Fibroblast of skin of scalp (primary cell): ENCODE results near the gene KLHL29.
A peak's percentile ranks its signal among the peaks of the same experiment; 100 is the strongest.

Experiments used
- DNase-seq: peaks from one replicate; pipeline ENCODE4 v3.0.0-alpha.2; 2013

Gene KLHL29

DNA sequence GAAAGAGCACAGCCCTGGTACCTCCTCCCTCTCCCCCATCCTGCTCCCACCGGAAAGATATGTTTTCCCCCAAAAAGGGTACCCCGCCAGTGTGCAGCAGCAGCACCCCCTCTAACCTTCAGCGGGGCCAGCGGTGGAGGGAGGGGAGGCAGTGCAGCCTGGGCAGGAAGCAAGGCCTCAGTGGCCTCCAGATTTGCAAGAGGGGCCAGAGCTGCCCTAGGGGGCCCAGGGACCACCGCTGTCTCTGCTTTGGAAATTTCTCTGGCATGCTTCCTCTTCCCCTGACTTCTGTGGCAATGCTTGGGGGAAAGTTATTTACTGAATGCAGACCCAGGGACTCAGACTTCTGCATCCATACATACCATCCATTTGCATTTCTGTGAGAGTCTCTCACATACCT is 111.5 kb downstream of the KLHL29 start:
- DNase-seq = no peak

DNA sequence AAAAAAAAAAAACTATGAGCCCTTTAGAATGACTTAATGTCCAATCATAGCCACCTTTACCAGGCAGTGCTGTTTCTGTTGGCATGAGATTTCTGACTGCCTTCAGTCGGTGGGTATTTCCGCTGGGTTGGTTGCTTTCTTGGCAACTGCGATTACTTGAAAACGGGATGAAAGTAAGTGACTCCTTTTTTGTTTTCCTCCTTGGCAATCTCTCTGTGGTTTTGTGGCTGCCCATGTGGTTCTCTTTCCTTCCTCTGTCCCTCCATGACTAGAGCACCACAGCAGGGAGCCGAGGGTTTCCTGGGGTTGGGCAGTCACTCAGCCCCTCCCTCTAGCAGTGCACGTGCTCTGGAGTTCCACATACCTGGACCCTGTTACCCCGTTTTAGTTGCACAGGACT is 112.1 kb downstream of the KLHL29 start:
- peak; percentile 60 for DNase-seq

DNA sequence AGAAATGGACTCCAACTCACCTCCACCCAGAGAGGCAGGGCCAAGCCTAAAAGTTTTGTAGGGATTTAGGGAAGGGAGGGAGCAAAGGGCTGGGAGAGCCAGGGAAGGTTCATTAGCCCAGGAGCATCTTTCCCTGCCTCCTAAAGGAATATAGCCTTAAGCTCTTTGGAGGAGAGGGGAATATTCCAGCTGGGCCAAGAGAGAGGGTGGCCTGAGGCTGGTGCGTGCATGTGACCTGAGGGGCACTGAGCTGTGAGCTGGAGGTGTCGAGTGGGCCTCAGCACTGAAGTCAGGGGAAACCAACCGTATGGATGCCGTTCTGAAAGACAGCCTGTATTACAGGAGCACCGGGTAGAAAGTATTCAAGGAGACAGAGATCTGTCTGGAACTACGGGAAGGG is 112.6 kb downstream of the KLHL29 start:
- DNase-seq = no peak

DNA sequence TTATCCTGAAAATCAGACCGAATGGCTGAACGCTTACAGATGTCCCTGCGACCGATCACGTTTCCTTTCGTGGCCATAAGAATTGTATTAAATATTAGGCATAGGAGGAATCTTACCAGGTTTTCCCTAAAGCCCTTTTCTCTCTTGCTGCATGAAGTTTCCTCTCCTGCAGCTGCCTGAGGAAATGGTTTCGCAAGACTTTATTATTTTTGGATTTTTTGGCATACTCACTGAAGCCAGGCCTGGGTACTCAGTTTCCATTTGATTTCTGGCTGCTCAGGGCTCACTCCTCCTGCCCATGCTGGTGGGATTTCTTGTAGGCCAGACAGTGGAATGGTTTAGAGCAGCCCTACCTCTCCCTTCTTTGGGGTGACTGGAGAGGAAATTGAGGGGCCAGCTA is 114.0 kb downstream of the KLHL29 start:
- DNase-seq = peak; percentile 18

DNA sequence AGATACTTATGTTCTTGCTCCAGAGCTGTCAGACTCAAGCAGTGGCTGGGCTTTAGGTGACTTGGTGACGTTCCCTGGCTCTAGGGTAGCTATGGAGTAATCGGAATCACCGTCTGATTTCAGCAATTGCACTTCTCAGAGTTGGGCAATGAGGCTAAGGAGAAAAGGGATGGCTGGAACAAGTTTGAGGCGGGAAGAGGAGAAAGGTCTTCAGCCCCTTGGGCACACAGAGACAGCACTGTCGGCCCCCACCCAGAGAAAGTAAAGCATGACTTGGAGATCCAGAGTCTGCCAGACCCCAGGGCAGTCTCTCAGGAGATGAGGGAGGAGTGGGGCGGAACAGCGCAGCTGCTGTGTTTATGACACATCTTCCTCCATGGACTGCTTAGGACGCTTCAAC is 114.5 kb downstream of the KLHL29 start:
- no peak for DNase-seq

DNA sequence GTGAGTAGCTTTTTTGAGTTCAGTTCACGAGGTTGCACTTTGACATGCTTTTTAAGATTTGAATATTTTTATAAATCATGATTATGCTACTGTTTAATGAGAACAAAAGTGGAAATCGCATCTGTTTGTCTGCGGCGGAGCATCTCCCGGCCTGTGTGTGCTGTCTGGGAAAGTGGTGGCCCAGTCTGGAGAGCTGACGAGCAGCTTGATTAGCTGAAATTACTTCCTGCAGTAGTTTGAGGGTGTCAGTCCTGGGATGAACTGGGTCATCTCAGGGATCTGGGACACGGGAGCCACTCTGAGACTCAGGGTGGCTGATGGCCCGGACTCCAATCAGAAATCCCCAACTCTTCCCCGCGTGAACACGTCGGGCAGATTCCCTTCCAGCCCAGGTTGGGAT is 115.9 kb downstream of the KLHL29 start:
- DNase-seq = no peak

DNA sequence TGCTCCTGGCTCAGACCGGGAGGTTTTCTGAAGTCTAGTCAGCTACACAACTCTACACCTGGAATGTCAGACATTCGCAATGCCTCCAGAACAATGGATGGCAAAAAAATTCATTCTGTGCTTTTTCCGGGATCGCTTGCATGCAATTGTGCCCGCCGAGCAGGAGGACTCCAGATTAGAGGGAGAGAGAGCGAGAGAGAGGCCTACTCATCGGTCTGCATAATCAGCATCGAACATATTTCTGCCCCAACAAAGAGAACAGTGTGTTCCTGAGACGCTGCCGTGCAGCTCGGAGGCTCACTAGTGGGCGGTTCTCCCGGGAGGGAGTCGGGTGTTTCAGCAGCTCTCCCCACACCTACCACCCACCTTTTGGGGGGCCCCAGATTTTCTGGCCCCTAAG is 117.1 kb downstream of the KLHL29 start:
- no peak for DNase-seq

DNA sequence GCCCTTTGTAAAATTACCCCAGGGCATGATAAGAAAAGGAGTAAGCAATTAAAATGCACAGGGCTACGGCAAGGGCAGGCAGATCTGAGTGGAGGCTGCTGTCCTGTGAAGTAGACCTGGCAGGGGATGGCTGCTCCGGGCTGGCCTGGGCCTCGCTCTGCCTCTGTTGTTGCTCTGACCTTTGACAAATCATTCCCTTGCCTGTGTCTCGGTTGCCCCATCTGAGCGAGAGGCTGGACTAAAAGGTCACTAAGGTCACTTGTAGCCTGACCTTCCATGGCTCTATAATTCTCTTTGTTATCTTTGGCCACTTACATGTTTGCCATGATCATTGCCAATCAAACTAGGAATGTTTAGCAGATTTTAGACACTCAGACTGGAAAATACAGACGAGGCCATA is 118.1 kb downstream of the KLHL29 start:
- DNase-seq = no peak

DNA sequence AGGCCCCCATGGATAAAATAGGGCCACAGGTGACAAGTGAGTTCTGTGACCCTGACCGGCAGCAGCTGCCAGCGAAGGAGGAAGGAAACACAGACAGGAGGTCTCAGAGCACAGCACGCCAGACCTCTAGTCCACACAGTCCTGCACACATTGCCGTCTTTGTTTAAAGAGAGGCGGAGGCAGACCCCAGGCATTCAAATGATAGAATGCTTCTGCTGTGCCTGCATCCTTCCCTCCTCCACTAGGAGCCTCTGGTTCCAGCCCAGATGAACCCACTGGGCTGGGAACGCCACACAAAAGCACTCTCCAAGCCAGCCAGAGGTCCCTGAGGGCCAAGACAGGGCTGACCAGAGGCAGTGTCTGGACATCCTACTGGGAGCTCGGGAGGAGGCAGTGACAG is 118.7 kb downstream of the KLHL29 start:
- DNase-seq = no peak

DNA sequence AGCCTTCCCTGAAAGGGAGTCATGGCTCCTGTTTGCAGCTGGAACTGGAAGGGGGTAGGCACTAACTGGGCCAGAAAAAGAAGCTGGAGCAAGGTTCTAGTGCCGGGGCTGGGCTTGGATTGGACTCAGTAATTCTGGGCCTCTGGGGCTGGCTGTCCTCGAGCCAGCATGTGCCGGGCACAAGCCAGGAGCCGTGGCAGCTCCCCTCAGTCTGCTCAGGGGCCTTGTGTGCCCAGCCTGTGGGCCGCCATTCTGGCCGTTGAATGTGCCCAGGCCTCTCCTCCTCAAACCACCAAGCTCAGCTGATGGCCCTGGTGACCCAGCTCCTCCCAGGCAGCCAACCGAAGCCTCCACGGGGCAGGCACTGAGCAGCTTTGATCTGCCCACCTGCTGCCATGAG is 119.6 kb downstream of the KLHL29 start:
- no peak for DNase-seq

DNA sequence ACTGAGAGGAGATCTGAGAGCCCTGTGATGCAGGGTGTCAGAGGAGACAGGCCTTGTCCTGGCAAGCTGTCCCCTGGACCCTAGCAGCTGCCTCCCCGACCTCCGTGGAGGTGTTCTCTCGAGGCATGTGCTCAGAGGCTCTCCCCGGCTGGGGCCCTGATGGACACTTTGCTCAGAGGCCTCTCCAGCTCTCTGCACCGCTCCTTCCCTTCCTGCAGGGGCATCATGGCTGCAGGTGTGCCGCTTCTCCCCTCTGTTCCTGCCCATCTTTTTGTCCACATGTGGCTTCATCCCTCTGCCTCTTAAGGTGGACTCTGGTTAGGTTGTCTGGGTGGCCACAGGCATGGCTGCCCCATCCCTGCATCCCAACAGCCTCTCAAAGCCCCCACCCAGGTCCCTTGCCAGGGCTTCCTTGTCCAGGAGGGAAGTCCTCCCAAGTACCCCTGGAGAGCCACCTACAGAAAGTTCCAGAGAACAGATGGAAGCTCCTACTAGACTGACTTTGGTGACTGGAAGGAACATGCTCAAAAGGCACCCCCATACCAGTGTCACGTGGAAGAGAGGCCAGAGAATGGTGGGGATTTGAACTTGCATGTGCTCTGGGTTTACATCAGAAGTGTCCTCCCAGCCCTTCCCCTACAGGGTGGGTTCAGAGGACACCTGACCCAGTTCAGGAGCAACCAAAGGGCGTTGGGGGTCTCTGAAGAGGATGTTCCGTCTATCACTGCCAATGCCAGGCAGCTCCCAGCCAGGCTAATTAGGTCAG is 120.4 kb downstream of the KLHL29 start:
- no peak for DNase-seq

DNA sequence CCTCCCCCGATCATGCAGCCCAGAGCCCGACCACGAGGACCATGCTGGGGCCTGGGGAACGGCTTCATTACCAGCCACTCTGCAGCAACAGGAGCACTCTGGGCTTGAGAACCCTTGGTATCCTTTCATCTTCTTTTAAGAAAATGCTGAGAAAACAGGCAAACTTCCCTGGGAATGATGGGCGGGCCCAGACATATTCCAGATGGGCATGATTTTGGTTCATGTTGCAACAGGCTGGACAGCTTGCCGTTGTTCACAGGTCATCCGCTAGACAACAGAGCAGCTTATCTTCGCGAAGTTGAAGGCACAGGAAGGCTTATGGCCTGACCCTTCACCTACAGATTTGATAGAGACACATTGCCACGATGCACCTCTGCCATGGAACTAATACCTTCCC is 121.0 kb downstream of the KLHL29 start:
- no peak for DNase-seq

DNA sequence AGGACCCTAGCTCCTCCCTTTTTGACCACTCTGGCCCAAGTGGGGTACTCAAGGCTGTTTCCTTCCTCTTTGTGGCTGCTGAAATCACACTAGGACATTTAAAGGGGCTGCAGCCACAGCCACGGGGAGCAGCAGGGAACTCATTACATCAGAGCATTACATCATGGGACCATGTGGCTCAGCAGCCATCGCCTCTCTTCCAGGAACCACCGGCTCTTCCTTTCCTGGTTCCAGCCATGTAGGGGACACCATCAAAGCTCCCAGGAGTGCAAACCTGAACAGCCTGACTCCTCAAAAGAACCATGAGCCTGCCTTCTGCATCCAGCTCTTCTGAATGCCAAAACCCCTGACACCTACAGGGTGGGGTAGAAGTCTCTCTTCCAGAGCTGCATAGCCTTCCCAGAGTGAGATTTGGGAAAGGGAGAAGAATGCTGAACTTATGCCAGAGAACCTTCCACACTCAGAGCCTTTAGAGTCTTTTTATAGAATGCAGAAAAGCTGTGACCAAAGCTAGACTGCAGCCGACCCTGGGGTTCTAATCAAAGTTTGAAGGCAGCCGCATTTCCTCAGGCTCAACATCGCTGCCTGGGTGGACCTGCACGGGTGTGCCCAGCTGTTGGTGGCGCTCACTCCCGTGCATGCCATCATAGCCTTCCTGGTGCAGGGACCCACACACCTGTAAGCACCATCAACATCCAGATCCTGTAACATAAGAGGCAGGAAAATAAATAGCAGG is 121.7 kb downstream of the KLHL29 start:
- DNase-seq = no peak

DNA sequence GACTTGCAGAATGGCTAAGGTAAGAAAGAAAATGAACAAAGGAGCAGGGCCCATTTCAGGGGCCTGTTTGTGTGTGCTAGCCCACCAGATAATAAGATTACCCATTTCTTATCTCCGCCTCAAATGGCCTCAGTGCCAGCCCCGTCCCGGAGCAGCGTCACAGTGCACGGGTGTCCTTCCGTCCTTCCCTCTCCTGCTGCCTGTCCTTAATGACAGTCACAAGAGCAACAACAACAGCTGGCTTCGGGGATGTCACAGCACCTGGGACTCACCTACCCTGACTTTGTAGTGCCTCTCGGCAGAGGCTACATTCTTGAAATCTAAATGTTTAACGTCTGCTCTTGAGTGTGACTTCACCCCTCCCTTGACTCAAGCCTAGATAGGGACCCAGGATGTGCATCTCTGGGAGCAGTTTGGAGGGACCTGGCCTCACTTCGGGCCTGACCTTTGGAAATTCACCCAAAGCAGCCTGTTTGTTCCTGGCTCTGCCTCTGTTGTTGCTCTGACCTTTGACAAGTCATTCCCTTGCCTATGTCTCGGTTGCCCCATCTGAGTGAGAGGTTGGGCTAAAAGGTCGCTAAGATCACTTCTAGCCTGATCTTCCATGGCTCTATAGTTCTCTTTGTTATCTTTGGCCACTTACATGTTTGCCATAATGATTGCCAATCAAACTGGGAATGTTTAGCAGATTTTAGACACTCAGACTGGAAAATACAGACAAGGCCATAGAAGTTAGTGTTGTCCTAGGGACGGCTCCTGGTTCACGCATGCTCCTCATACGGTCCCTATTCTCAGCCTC is 122.5 kb downstream of the KLHL29 start:
- no peak for DNase-seq

DNA sequence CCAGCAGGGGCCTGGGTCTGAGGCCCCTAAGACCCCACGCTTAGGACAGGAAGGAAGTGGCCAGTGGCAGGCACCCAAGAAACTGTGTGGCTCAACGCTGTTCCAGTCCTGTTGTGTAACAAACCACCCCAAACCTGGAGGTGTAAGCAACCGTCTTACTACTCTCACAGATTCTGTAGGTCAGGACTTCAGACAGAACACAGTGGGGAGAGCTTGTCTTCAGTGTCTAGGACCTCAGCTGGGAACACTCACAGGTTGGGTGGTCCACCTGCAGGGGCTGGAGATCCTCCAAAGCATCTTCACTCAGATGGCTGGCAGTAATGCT is 123.0 kb downstream of the KLHL29 start:
- DNase-seq = no peak

DNA sequence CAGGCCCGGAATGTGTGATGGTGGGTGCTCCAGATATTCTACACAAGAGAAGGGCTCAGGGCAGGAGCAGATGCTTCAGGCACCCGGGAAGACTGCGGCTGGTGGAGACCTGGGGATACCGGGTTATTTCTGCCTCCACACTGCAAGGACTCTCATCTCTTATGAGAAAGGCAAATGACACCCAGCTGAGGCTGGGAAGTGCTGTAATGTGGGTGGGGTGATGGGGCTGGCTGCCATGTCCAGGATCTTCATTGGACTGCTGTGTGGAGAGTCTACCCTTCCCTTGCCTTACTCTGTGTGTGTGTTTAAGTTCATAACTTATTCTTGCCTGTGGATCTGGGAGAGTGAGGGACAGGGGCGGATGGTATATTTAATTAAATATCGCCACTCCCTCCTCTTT is 124.1 kb downstream of the KLHL29 start:
- no peak for DNase-seq

DNA sequence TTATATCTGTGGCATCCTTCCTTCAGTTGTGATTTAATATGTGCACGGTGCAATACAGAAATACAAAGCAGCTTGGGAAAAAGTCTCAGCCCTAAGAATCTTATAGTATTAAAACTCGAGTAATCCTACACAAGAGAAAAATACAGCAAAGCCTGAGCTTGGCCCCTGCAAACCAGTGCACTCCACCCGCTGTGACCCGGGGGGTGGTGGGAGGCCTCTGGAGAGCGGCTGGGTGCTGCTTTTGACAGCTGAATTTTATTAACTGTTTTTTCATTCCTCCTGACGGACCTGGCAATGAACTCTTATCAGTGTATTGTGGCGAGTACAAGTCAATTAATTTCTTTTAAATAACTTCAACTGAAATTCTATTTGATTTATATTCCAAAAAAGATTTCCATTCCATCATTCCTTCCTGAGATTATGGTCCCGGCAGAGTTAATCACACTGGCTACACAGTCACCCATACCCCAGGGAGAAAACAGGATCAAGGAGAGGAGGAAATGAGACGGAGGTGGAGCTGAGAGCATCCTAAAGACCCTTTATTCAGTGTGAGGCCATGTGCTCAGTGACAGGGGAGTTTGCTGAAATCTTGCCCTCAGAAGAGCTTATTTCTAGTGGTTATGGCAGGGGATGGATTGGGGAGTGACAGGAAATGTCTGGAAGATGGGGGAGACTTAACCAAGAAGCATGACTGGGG is 124.8 kb downstream of the KLHL29 start:
- no peak for DNase-seq

DNA sequence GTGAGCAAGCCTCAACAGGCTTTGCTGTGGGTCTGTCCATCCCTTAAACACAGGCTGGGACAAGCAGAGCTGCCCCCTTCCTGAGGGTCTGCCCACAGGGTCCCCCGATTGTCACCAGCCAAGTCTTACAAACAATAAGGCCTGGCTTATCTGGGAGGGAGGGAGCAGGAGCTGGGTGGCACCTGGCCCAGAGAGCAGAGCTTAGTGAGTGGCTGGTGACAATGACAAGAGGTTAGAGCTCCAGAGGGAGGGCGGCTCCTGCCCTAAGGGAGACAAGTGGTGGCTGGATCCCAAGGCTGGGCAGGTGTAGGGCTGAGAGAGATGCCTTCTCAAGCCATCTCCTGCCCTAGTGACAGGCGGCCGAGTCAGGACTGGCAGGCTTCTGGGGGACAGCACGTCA is 125.5 kb downstream of the KLHL29 start:
- DNase-seq = no peak

DNA sequence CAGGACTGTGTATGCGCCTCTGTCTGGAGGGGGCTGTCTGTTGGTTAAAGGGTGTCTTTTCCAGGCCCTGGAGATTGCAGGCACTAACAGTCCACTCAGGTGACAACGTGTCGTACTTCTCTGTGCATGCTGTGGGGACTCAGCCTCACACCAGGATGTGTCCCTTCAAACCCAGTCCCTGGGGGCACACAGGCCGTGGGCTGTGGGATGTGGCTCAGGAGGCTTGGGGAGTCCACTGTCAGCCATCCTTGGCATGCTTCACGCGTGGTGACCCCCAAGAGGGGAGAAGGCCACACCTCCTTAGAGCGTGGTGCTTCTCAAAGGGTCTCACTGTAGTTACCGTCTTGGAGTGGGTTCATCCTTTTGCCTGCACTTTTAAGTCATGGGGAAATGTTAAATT is 127.8 kb downstream of the KLHL29 start:
- DNase-seq = no peak

DNA sequence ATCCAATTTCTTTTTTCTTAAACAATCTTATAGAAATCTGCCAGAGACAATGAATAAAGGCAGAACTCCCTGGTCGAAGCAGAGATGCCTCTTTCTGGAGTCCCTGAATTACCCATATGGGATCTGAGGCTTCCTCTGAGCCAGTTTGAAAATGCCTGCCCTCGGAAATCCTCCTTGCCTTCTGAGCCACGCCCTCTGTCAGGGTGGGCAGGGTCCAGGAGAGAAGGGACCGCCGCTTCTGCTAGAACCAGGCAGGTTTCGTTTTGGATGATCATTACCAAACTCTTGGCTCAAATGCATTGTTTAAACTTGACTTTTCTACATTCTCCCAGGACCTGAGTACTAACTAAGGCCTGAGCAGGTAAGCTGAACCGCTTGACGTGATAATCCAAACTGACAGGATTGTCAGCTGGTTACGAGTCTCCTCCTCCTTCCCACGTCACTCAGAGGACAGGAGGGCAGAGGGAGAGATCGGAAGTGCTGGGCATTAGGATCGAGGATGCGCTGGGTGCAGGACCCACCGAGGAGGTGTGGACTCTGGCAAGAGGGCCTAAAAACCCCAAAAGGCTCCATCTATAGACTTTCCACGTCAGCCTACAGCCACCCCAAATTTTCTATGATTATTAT is 128.4 kb downstream of the KLHL29 start:
- no peak for DNase-seq

DNA sequence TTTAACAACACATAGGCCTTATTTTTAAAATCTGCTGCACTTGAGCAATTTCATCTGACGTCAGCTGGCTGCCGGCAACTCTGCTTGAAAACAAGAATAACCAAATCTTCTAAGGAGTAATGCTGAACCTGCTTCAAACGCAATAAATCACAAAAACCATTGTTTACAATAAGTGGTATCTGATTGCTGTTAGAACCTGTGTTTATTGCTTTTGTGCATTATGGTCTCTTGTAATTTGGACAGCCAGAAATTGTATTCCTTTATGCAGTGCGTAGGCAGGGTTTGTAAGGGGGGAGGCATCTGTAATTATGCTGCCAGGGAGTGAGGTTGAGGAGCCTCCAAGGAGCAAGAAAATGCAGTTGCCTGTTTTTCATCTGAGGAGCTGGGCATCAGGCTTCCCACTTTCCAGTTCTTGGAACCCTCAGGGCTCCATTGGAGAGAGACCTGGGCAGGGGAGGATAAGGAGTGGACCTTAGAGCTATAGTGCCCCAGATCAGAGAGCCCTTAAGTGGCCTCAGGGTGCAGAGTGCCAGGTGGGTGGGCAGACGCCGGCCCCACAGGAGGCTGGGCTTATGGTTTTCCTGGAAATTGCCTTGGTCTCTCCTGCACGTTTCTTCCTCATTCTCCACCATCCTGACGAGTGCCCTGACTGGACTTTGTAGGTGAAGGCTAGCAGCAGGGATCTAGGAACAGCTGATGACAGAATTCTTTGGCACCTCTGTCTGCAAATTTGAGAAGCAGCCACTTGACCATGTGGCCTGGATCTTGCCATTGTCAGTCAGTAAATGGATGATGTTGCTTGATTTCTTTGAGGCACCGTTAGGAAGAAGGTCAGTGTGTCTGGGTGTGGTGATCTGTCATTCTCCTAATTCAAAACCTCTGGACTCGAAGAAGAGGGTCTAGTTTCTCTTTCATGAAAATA is 129.2 kb downstream of the KLHL29 start:
- no peak for DNase-seq
